Epithelial cell of esophagus (primary cell): ENCODE measurements around the gene RFESD.
A peak's percentile ranks its signal among the peaks of the same experiment; 100 is the strongest.

Source experiments
- DNase-seq: peaks from one replicate; pipeline ENCODE4 v3.0.0; 2010; ENCODE audit warnings: low read depth
- H3K4me3 ChIP-seq: 2 replicates; pipeline ENCODE4 v1.5.1; 2011; ENCODE audit warnings: mild to moderate bottlenecking, low read length, control low read depth
- CTCF ChIP-seq: IDR thresholded peaks from 2 replicates; pipeline ENCODE4 v1.5.1; 2011; ENCODE audit warnings: low read depth, mild to moderate bottlenecking, low read length, control low read depth, inconsistent platforms; ENCODE audit not compliant: insufficient read depth; ENCODE audit errors: missing control alignments

The RFESD gene

DNA sequence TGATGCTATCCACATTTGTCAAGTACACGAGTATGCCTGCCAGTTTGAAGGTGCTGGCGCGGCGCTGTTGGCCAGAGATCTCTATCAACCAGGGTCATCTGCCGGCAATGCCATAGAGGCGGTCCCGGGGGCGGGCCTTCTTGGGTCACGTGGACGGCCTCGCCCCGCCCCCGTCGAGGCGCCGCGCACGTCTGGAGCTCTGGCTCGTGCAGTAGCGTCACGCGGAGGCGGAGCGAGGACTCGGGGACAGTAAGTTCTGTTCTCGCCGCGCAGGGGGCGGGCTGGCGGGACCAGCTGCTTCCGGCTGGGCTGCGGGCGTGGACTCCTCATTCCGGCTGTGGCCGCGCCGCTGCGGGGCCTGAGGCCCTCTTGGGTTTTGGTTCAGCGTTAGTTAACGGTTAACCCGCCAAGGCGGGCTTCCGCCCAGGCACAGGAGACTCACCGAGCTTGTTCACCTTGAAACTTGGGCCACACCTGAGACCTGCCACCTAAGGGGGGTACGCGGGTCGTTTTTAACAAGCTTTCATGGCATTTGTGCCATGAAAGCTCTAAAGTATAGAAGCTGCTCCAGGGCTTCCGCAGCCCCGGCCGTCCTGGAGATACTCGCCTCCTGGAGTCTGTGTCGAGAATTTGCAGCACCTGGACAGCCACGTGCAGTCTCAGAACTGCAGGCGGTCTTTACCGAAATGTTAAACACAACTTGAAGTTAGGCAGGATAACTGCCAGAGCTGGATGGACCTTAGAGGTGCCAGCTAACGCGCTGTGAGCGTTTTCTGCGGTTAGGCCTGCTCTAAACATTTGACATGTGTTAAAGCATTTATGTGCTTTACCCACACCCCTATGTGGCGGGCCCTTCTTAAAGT, at the start of gene RFESD:
TSS of gene RFESD (plus strand) at position 209 of the 863 bp plus-strand sequence. CDS start 5,495 bp downstream, outside the sequence.
- TF ChIP-seq CTCF = peak; percentile 31
- DNase-seq = peak; percentile 96
- peak within 1 kb of the TSS; percentile 58 for H3K4me3 ChIP-seq

- no peak overlapping the region for H3K4me3 ChIP-seq
- TF ChIP-seq CTCF = no peak
- no peak for DNase-seq
Observed at GRCh38 chr5:95599252-95599651, 47.3 kb upstream of the RFESD start.

DNA sequence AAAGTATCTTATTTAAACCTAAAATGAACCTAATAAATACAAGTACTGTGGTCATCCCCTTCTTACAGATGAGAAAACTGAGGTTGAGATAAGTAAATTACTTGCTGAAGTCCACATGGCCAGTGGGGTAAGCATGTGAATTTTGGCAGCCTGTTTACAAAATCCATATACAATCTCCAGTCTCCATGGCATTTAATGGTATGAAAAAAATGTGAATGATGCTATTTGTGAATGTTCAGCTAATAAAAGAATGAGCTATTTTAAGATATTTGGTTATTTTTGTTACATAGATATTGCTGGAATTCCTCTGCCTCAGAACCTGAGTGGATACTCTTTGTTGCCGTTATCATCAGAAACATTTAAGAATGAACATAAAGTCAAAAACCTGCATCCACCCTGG, 46.0 kb upstream of the RFESD start:
- DNase-seq = no peak

DNA sequence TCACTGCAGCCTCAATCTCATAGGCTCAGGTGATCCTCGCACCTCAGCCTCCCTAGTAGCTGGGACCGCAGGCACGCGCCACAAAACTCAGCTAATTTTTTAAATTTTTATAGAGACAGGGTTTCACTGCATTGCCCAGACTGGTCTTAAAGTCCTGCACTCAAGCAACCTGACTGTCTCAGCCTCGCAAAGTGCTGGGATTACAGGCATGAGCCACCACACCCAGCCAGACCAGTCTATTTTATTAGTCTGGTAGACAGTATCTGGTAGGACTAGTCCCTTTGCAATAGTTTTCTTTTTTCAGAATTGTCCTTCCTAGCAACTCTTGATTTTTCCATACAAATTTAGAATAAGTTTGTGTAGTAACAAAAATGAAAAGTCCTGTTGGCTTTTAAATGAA, 40.8 kb upstream of the RFESD start:
- no peak overlapping the region for H3K4me3 ChIP-seq
- no peak for TF ChIP-seq CTCF
- no peak for DNase-seq

More for the DNA sequence above, 46.0 kb upstream of the RFESD start:
- no peak for TF ChIP-seq CTCF
- H3K4me3 ChIP-seq = no peak overlapping the region

GRCh38 chr5:95606419-95606818, 40.2 kb upstream of the RFESD start:
- DNase-seq = no peak
- no peak for TF ChIP-seq CTCF
- no peak overlapping the region for H3K4me3 ChIP-seq

GRCh38 chr5:95609711-95610110, 36.9 kb upstream of the RFESD start:
- no peak for TF ChIP-seq CTCF
- no peak overlapping the region for H3K4me3 ChIP-seq
- no peak for DNase-seq

DNA sequence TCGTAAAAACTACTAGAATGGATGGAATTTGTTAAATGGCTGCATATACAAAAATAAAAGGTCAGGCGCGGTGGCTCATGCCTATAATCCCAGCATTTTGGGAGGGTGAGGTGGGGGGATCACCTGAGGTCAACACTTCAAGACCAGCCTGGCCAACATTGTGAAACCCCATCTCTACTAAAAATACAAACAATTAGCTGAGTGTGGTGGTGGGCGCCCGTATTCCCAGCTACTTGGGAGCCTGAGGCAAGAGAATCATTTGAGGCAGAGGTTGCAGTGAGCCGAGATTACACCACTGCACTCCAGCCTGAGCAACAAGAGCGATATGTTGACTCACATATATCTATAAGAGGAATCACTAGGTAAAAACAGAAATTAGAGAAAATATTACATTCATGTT, 36.0 kb upstream of the RFESD start:
- TF ChIP-seq CTCF = no peak
- no peak overlapping the region for H3K4me3 ChIP-seq

More for the DNA sequence above, 36.0 kb upstream of the RFESD start:
- no peak for DNase-seq
